DOHH2 (cell line): ENCODE measurements around the gene DIPK1A.
"Not testable (repeated sequence)": the region's sequence is repeated elsewhere in the genome, so short reads cannot be mapped to it uniquely, and the experiment has no call there.

Experiments
- H3F3A ChIP-seq: fragments of 200-600 bp; sonication (generic), shearing (Covaris generic); 2 replicates; pipeline ENCODE4 v1.6.0; 2016; ENCODE audit warnings: antibody characterized with exemption, mild to moderate bottlenecking; ENCODE audit not compliant: control insufficient read depth, insufficient read depth
- H3K27ac ChIP-seq: fragments of 200-600 bp; sonication (generic); 2 replicates; pipeline ENCODE4 v1.5.1; 2014; ENCODE audit warnings: low read depth, mild to moderate bottlenecking, low read length, moderate library complexity
- H3K27me3 ChIP-seq: fragments of 200-600 bp; sonication (generic); 2 replicates; pipeline ENCODE4 v1.6.1; 2014; ENCODE audit warnings: mild to moderate bottlenecking, low read length, mixed read lengths; ENCODE audit not compliant: control insufficient read depth
- H3K36me3 ChIP-seq: fragments of 200-600 bp; sonication (generic); 2 replicates; pipeline ENCODE4 v1.6.1; 2014; ENCODE audit warnings: mild to moderate bottlenecking, low read length, moderate library complexity, mixed read lengths; ENCODE audit not compliant: control insufficient read depth
- H3K4me1 ChIP-seq: fragments of 200-600 bp; sonication (generic); 2 replicates; pipeline ENCODE4 v1.6.1; 2014; ENCODE audit warnings: mild to moderate bottlenecking, low read length, mixed read lengths; ENCODE audit not compliant: control insufficient read depth
- H3K4me2 ChIP-seq: fragments of 200-600 bp; sonication (generic); 2 replicates; pipeline ENCODE4 v1.6.0; 2014; ENCODE audit warnings: mild to moderate bottlenecking, low read length, moderate library complexity
- H3K4me3 ChIP-seq: fragments of 200-600 bp; sonication (generic); 2 replicates; pipeline ENCODE4 v1.5.1; 2014; ENCODE audit warnings: mild to moderate bottlenecking, low read length, mixed read lengths
- H3K79me2 ChIP-seq: fragments of 200-600 bp; sonication (generic); 2 replicates; pipeline ENCODE4 v1.6.1; 2014; ENCODE audit warnings: mild to moderate bottlenecking, low read length, mixed read lengths; ENCODE audit not compliant: control insufficient read depth
- H3K9me2 ChIP-seq: fragments of 200-600 bp; sonication (generic); replicated peaks from 2 replicates; pipeline ENCODE4 v1.6.1; 2014; ENCODE audit warnings: mild to moderate bottlenecking, low read length, mixed read lengths; ENCODE audit not compliant: control insufficient read depth
- H3K9me3 ChIP-seq: fragments of 200-600 bp; sonication (generic); 2 replicates; pipeline ENCODE4 v1.6.1; 2014; ENCODE audit warnings: antibody characterized with exemption, low read length, mixed read lengths; ENCODE audit not compliant: control insufficient read depth, insufficient read depth
- H4K20me1 ChIP-seq: fragments of 200-600 bp; sonication (generic); 2 replicates; pipeline ENCODE4 v1.6.0; 2014; ENCODE audit warnings: low read depth, mild to moderate bottlenecking, antibody characterized with exemption, low read length, moderate library complexity; ENCODE audit not compliant: control insufficient read depth, insufficient read depth
- CTCF ChIP-seq: fragments of 200-600 bp; sonication (generic); IDR thresholded peaks from one replicate; pipeline ENCODE4 v1.5.1; 2014; ENCODE audit warnings: antibody characterized with exemption, mild to moderate bottlenecking, low read depth, low read length; ENCODE audit not compliant: poor library complexity, severe bottlenecking
- EZH2phosphoT487 ChIP-seq: fragments of 200-600 bp; sonication (generic); IDR thresholded peaks from 2 replicates; pipeline ENCODE4 v1.6.1; 2017; ENCODE audit warnings: borderline replicate concordance, mild to moderate bottlenecking, antibody characterized with exemption, low read length, moderate library complexity, mixed read lengths

The DIPK1A gene

GRCh38 chr1:92973203-92973897 is 12.1 kb upstream of the DIPK1A start:
- no peaks in the 10 kb centered on the region for H3K27me3 ChIP-seq
- H3K79me2 ChIP-seq = peaks cover 8% of the 10 kb centered on the region
- no peaks in the 10 kb centered on the region for H4K20me1 ChIP-seq
- peaks cover 98% of the 10 kb centered on the region for H3K4me1 ChIP-seq
- H3K9me2 ChIP-seq = no peaks in the 10 kb centered on the region
- peaks cover 59% of the 10 kb centered on the region for H3F3A ChIP-seq
- H3K27ac ChIP-seq = peak overlapping the region; percentile 98
- peak overlapping the region; percentile 52 for H3K4me3 ChIP-seq
- H3K4me2 ChIP-seq = peak overlapping the region; percentile 68
- TF ChIP-seq EZH2phosphoT487 = no peak
- no peak for TF ChIP-seq CTCF
- H3K36me3 ChIP-seq = no peaks in the 10 kb centered on the region
- no peaks in the 10 kb centered on the region for H3K9me3 ChIP-seq

- Histone ChIP-seq H3K4me1 (peaks cover 99% of the 10 kb centered on the region), H3F3A (peaks cover 59% of the 10 kb centered on the region), H3K79me2 (0 out of 2 replicates have a peak, but pooled peaks cover 2% of the 10 kb centered on the region), H3K4me2 (peak overlapping the region; percentile 68), H3K4me3 (peak overlapping the region; percentile 52), H3K9me2 (no peaks in the 10 kb centered on the region), H3K9me3 (no peaks in the 10 kb centered on the region), H3K36me3 (no peaks in the 10 kb centered on the region), H3K27ac (peak overlapping the region; percentile 98), H4K20me1 (no peaks in the 10 kb centered on the region), H3K27me3 (no peaks in the 10 kb centered on the region)
- TF ChIP-seq CTCF = no peak
- TF ChIP-seq EZH2phosphoT487 = no peak
Measured at GRCh38 chr1:92972409-92973129, 11.3 kb upstream of the DIPK1A start.

- Histone ChIP-seq H3K4me1 (peaks cover 98% of the 10 kb centered on the region), H3F3A (peaks cover 61% of the 10 kb centered on the region), H3K4me2 (peak overlapping the region; percentile 68), H3K4me3 (peak overlapping the region; percentile 52)
- H3K27me3 ChIP-seq, H3K9me2 ChIP-seq, H3K79me2 ChIP-seq, H4K20me1 ChIP-seq, H3K27ac ChIP-seq, H3K9me3 ChIP-seq, H3K36me3 ChIP-seq: not testable (repeated sequence)
Measured at GRCh38 chr1:92971932-92972331, 10.7 kb upstream of the DIPK1A start.

- peak overlapping the region; percentile 2; the same call in 1 of the 2 replicates for H3K4me3 ChIP-seq
- H3K36me3 ChIP-seq = no peaks in the 10 kb centered on the region
- H3K4me2 ChIP-seq = peak overlapping the region; percentile 68
- peak overlapping the region; percentile 27 for H3K27ac ChIP-seq
- no peaks in the 10 kb centered on the region for H4K20me1 ChIP-seq
- H3K79me2 ChIP-seq = no peaks in the 10 kb centered on the region
- no peaks in the 10 kb centered on the region for H3K9me2 ChIP-seq
- no peaks in the 10 kb centered on the region for H3K27me3 ChIP-seq
- H3K9me3 ChIP-seq = no peaks in the 10 kb centered on the region
- H3K4me1 ChIP-seq = peaks cover 98% of the 10 kb centered on the region
- peaks cover 54% of the 10 kb centered on the region for H3F3A ChIP-seq
- no peak for TF ChIP-seq CTCF
- no peak for TF ChIP-seq EZH2phosphoT487
Measured at GRCh38 chr1:92970990-92971689, 9.9 kb upstream of the DIPK1A start.
